HepG2 (cell line): ENCODE results near the gene RSKR. TPM values are rescaled to one million over a fixed set of nuclear protein-coding genes. Genes with fewer than 3 reads are reported as not detected.
A peak's percentile ranks its signal among the peaks of the same experiment; 100 is the strongest.

ENCODE experiments used
- BRCA1 ChIP-seq: sonication (generic); formaldehyde crosslinking; IDR thresholded peaks from 2 replicates; pipeline ENCODE4 v1.4.0; 2020; ENCODE audit warnings: missing genetic modification reagents
- BRF2 ChIP-seq: sonication (generic); formaldehyde crosslinking; IDR thresholded peaks from 2 replicates; pipeline ENCODE4 v1.8.1; 2022; ENCODE audit warnings: mild to moderate bottlenecking, missing genetic modification reagents
- PAXIP1 ChIP-seq: sonication (generic); formaldehyde crosslinking; conservative IDR thresholded peaks from 2 replicates; pipeline ENCODE4 v1.4.0; 2020; ENCODE audit warnings: mild to moderate bottlenecking, missing genetic modification reagents, moderate library complexity
- SALL1 ChIP-seq: sonication (generic); formaldehyde crosslinking; IDR thresholded peaks from 2 replicates; pipeline ENCODE4 v1.8.0; 2022; ENCODE audit warnings: mild to moderate bottlenecking, missing genetic modification reagents
- TBL1XR1 ChIP-seq: fragments of 150-350 bp; IDR thresholded peaks from 2 replicates; pipeline ENCODE4 v1.6.1; 2014; ENCODE audit warnings: borderline replicate concordance, low read length; ENCODE audit not compliant: partially characterized antibody
- ZNF264 ChIP-seq: sonication (generic); formaldehyde crosslinking; IDR thresholded peaks from 2 replicates; pipeline ENCODE4 v1.4.0; 2020; ENCODE audit warnings: missing genetic modification reagents
- ZNF335 ChIP-seq: sonication (generic); formaldehyde crosslinking; IDR thresholded peaks from 2 replicates; pipeline ENCODE4 v1.4.0; 2020; ENCODE audit warnings: missing genetic modification reagents
- ZNF652 ChIP-seq: IDR thresholded peaks from 2 replicates; pipeline ENCODE4 v1.6.1; 2016; ENCODE audit warnings: low read depth, borderline replicate concordance
- ZSCAN20 ChIP-seq: sonication (generic); formaldehyde crosslinking; IDR thresholded peaks from 2 replicates; pipeline ENCODE4 v1.4.0; 2020; ENCODE audit warnings: missing genetic modification reagents, mild to moderate bottlenecking, borderline replicate concordance
- ZZZ3 ChIP-seq: sonication (generic); formaldehyde crosslinking; IDR thresholded peaks from 2 replicates; pipeline ENCODE4 v1.4.0; 2020; ENCODE audit warnings: missing genetic modification reagents, mild to moderate bottlenecking, borderline replicate concordance
- polyA plus RNA-seq, 8 experiments: library from polyadenylated mRNA; depleted of rRNA in 3 of 8; stranded (reverse) in 7 of 8; unstranded in 1 of 8; fragments of >200 nt; fragmentation: Illumina TruSeq in 4 of 8; extraction: Trizol in 4 of 8; gene quantifications; 2 replicates each; pipeline versions ENCODE4 v1.2.1 to v1.2.3, GENCODE V29; 2011 to 2016; ENCODE audit warnings: low read depth in 4 of 8, missing spikeins in 1 of 8, mixed read lengths in 1 of 8; ENCODE audit not compliant: insufficient read depth in 1 of 8
- total RNA-seq, 5 experiments: library from RNA; depleted of rRNA; stranded (reverse); fragments of >200 nt; fragmentation: Illumina TruSeq; extraction: Trizol; gene quantifications; 2 replicates each; pipeline ENCODE4 v1.2.3, GENCODE V29; 2016; ENCODE audit warnings: low read depth in 1 of 5
- TF ChIP-seq, protein P1 (sequence below): sonication (generic); formaldehyde crosslinking; IDR thresholded peaks from 2 replicates; pipeline ENCODE4 v1.4.0; 2020; ENCODE audit warnings: low read depth, missing genetic modification reagents
- TF ChIP-seq, protein P2 (sequence below): sonication (generic); formaldehyde crosslinking; IDR thresholded peaks from 2 replicates; pipeline ENCODE4 v1.4.0; 2020; ENCODE audit warnings: missing genetic modification reagents, borderline replicate concordance

The RSKR gene
- total and polyA plus RNA-seq, 2 of the 13 experiments (the other 11 are each of a cell fraction or from before 2014, with no cell fraction given) = 5.0 to 10.4 TPM

DNA sequence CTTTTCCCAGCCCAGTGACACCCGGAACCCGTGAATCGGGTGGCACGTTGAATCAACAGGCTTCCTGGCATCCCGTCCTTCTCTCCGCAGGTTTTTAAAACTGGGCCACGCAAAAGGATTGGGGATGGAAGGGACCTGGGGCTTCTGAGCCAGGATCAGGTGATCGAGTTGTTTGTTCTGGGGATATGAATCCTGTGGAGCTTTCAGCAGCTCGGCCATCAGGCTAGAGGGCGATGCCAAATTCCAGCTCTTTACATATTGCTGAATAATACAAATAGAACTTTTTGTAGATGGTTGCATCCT is 48.5 kb upstream of the RSKR start (continued):
- TF ChIP-seq PAXIP1 (no peak), TBL1XR1 (no peak), BRCA1 (CRISPR knock-in tag) (no peak), ZSCAN20 (0 out of 2 replicates have a peak, but pooled peaks have one; percentile 47), ZZZ3 (peak; percentile 4; the same call in 1 of the 2 replicates), ZNF264 (CRISPR knock-in tag) (no peak), ZNF652 (CRISPR knock-in tag) (no peak), ZNF335 (CRISPR knock-in tag) (0 out of 2 replicates have a peak, but pooled peaks have one; percentile 12), SALL1 (no peak), BRF2 (CRISPR knock-in tag) (no peak)
- TF ChIP-seq, protein P1, sequence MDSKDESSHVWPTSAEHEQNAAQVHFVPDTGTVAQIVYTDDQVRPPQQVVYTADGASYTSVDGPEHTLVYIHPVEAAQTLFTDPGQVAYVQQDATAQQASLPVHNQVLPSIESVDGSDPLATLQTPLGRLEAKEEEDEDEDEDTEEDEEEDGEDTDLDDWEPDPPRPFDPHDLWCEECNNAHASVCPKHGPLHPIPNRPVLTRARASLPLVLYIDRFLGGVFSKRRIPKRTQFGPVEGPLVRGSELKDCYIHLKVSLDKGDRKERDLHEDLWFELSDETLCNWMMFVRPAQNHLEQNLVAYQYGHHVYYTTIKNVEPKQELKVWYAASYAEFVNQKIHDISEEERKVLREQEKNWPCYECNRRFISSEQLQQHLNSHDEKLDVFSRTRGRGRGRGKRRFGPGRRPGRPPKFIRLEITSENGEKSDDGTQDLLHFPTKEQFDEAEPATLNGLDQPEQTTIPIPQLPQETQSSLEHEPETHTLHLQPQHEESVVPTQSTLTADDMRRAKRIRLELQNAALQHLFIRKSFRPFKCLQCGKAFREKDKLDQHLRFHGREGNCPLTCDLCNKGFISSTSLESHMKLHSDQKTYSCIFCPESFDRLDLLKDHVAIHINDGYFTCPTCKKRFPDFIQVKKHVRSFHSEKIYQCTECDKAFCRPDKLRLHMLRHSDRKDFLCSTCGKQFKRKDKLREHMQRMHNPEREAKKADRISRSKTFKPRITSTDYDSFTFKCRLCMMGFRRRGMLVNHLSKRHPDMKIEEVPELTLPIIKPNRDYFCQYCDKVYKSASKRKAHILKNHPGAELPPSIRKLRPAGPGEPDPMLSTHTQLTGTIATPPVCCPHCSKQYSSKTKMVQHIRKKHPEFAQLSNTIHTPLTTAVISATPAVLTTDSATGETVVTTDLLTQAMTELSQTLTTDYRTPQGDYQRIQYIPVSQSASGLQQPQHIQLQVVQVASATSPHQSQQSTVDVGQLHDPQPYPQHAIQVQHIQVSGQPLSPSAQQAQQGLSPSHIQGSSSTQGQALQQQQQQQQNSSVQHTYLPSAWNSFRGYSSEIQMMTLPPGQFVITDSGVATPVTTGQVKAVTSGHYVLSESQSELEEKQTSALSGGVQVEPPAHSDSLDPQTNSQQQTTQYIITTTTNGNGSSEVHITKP (CRISPR knock-in tag) = no peak
- TF ChIP-seq, protein P2, sequence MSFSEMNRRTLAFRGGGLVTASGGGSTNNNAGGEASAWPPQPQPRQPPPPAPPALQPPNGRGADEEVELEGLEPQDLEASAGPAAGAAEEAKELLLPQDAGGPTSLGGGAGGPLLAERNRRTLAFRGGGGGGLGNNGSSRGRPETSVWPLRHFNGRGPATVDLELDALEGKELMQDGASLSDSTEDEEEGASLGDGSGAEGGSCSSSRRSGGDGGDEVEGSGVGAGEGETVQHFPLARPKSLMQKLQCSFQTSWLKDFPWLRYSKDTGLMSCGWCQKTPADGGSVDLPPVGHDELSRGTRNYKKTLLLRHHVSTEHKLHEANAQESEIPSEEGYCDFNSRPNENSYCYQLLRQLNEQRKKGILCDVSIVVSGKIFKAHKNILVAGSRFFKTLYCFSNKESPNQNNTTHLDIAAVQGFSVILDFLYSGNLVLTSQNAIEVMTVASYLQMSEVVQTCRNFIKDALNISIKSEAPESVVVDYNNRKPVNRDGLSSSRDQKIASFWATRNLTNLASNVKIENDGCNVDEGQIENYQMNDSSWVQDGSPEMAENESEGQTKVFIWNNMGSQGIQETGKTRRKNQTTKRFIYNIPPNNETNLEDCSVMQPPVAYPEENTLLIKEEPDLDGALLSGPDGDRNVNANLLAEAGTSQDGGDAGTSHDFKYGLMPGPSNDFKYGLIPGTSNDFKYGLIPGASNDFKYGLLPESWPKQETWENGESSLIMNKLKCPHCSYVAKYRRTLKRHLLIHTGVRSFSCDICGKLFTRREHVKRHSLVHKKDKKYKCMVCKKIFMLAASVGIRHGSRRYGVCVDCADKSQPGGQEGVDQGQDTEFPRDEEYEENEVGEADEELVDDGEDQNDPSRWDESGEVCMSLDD (CRISPR knock-in tag) = peak; percentile 11; the same call in 1 of the 2 replicates
